BLaER1 treated with 17β-estradiol and CSF1 and Interleukin-3, amounts not matched to agents 10 nM and 100 nM (cell line): ENCODE measurements around the gene PTPRE.

ENCODE experiments used
- H3K27ac ChIP-seq, 11 experiments: shearing (Covaris generic); formaldehyde crosslinking; 2 replicates each; pipeline ENCODE4 v1.8.1; 2022
- H3K27me3 ChIP-seq, 11 experiments: shearing (Covaris generic); formaldehyde crosslinking; 2 replicates each; pipeline ENCODE4 v1.8.1; 2022
- H3K36me3 ChIP-seq, 11 experiments: shearing (Covaris generic); formaldehyde crosslinking; 2 replicates each; pipeline ENCODE4 v1.8.1; 2022
- H3K4me1 ChIP-seq, 10 experiments: shearing (Covaris generic); formaldehyde crosslinking; 2 replicates each; pipeline ENCODE4 v1.8.1; 2022
- H3K4me2 ChIP-seq, 11 experiments: shearing (Covaris generic); formaldehyde crosslinking; 2 replicates each; pipeline ENCODE4 v1.8.1; 2022
- H3K4me3 ChIP-seq, 10 experiments: shearing (Covaris generic); formaldehyde crosslinking; 2 replicates each; pipeline ENCODE4 v1.8.1; 2022
- H3K9ac ChIP-seq, 11 experiments: shearing (Covaris generic); formaldehyde crosslinking; 2 replicates each; pipeline ENCODE4 v1.8.1; 2022
- H3K9me3 ChIP-seq, 11 experiments: shearing (Covaris generic); formaldehyde crosslinking; replicated peaks in 1 of 11; 2 replicates each; pipeline ENCODE4 v1.8.1; 2022
- H4K20me1 ChIP-seq, 11 experiments: shearing (Covaris generic); formaldehyde crosslinking; 2 replicates each; pipeline ENCODE4 v1.8.1; 2022
- Cebpa-rat ChIP-seq, 11 experiments: shearing (Covaris generic); IDR thresholded peaks; 2 replicates each; pipeline ENCODE4 v1.8.1; 2022

Gene PTPRE

GRCh38 chr10:128070721-128071416, 164.0 kb downstream of the PTPRE start:
- Histone ChIP-seq H3K27ac (peak overlapping the region; percentile 29 to 68 (median 49); a peak in 18 of 22 replicates), H3K9me3 (no peaks in the 10 kb centered on the region), H3K4me1 (peaks cover 62 to 87% (median 72%) of the 10 kb centered on the region in 10 experiments), H3K36me3 (peaks cover 95 to 100% (median 99%) of the 10 kb centered on the region in 11 experiments), H3K4me3 (no peak overlapping the region; a peak in 1 of 20 replicates), H3K4me2 (peak overlapping the region in 8 of 11 experiments; percentile 1 to 46 (median 26); a peak in 8 of 22 replicates), H3K27me3 (no peaks in the 10 kb centered on the region), H3K9ac (peak overlapping the region; percentile 31 to 60 (median 41); a peak in 17 of 22 replicates), H4K20me1 (peaks cover 6 to 81% (median 63%) of the 10 kb centered on the region in 11 experiments; a peak in 20 of 22 replicates)
- TF ChIP-seq Cebpa-rat (IDR thresholded peaks at IDR 0.05), result no peak

- H3K9ac ChIP-seq, result peak overlapping the region in 9 of 11 experiments; percentile 31 to 60 (median 41); a peak in 15 of 22 replicates
- H4K20me1 ChIP-seq, result peaks cover 6 to 86% (median 68%) of the 10 kb centered on the region in 11 experiments; a peak in 20 of 22 replicates
- TF ChIP-seq Cebpa-rat (IDR thresholded peaks at IDR 0.05), result no peak
- peak overlapping the region; percentile 2 to 67 (median 41); a peak in 16 of 22 replicates for H3K27ac ChIP-seq
- peak overlapping the region in 8 of 11 experiments; percentile 1 to 44 (median 13); a peak in 8 of 22 replicates for H3K4me2 ChIP-seq
- peaks cover 95 to 100% (median 99%) of the 10 kb centered on the region in 11 experiments for H3K36me3 ChIP-seq
- H3K9me3 ChIP-seq, result no peaks in the 10 kb centered on the region
- H3K4me3 ChIP-seq, result no peak overlapping the region; a peak in 1 of 20 replicates
- H3K27me3 ChIP-seq, result no peaks in the 10 kb centered on the region
- H3K4me1 ChIP-seq, result peaks cover 57 to 81% (median 67%) of the 10 kb centered on the region in 10 experiments
Measured at GRCh38 chr10:128071417-128071782, 164.5 kb downstream of the PTPRE start.

- Histone ChIP-seq H3K4me3 (no peak overlapping the region), H3K9me3 (no peaks in the 10 kb centered on the region), H3K27ac (no peak overlapping the region), H3K4me2 (0 out of 22 replicates have a peak overlapping the region, but pooled peaks of 2 of the 11 experiments have one; percentile 50 to 62), H4K20me1 (peaks cover 12 to 92% (median 75%) of the 10 kb centered on the region in 11 experiments; a peak in 21 of 22 replicates), H3K27me3 (no peaks in the 10 kb centered on the region), H3K4me1 (peaks cover 51 to 75% (median 60%) of the 10 kb centered on the region in 10 experiments), H3K36me3 (peaks cover 95 to 100% (median 99%) of the 10 kb centered on the region in 11 experiments), H3K9ac (no peak overlapping the region)
- TF ChIP-seq Cebpa-rat (IDR thresholded peaks at IDR 0.05), result no peak
Measured at GRCh38 chr10:128072046-128072445, 165.1 kb downstream of the PTPRE start.

GRCh38 chr10:128072941-128073645, 166.2 kb downstream of the PTPRE start:
- H3K9me3 ChIP-seq, result no peaks in the 10 kb centered on the region
- no peak overlapping the region for H3K4me3 ChIP-seq
- H3K9ac ChIP-seq, result peak overlapping the region in 2 of 11 experiments; percentile 7 to 12; a peak in 1 of 22 replicates
- peak overlapping the region in 4 of 11 experiments; percentile 4 to 17 (median 12); a peak in 4 of 22 replicates for H3K27ac ChIP-seq
- H4K20me1 ChIP-seq, result peaks cover 23 to 98% (median 85%) of the 10 kb centered on the region in 11 experiments; a peak in 21 of 22 replicates
- H3K4me2 ChIP-seq, result peak overlapping the region in 10 of 11 experiments; percentile 3 to 62 (median 34); a peak in 19 of 22 replicates
- no peaks in the 10 kb centered on the region for H3K27me3 ChIP-seq
- H3K4me1 ChIP-seq, result peaks cover 40 to 64% (median 50%) of the 10 kb centered on the region in 10 experiments
- H3K36me3 ChIP-seq, result peaks cover 95 to 100% (median 99%) of the 10 kb centered on the region in 11 experiments
- no peak for TF ChIP-seq Cebpa-rat (IDR thresholded peaks at IDR 0.05)

- H3K36me3 ChIP-seq, result peaks cover 95 to 100% (median 99%) of the 10 kb centered on the region in 11 experiments
- no peaks in the 10 kb centered on the region for H3K9me3 ChIP-seq
Measured at GRCh38 chr10:128073890-128074289, 167.0 kb downstream of the PTPRE start.

GRCh38 chr10:128074589-128074988, 167.7 kb downstream of the PTPRE start:
- Histone ChIP-seq H3K4me3 (no peak overlapping the region), H3K4me2 (no peak overlapping the region), H4K20me1 (peaks cover 30 to 100% (median 99%) of the 10 kb centered on the region in 11 experiments; a peak in 21 of 22 replicates), H3K9me3 (no peaks in the 10 kb centered on the region), H3K9ac (no peak overlapping the region), H3K36me3 (peaks cover 100% of the 10 kb centered on the region in 11 experiments), H3K27ac (0 out of 22 replicates have a peak overlapping the region, but pooled peaks of 1 of the 11 experiments have one; percentile 23), H3K4me1 (peaks cover 30 to 49% (median 38%) of the 10 kb centered on the region in 10 experiments), H3K27me3 (no peaks in the 10 kb centered on the region)
- TF ChIP-seq Cebpa-rat (IDR thresholded peaks at IDR 0.05), result no peak

More at GRCh38 chr10:128073890-128074289, 167.0 kb downstream of the PTPRE start:
- peak overlapping the region in 2 of 11 experiments; percentile 4 to 23; a peak in 1 of 22 replicates for H3K27ac ChIP-seq
- H3K4me3 ChIP-seq, result no peak overlapping the region
- H3K4me2 ChIP-seq, result peak overlapping the region in 6 of 11 experiments; percentile 23 to 62 (median 44); a peak in 8 of 22 replicates
- peaks cover 32 to 56% (median 42%) of the 10 kb centered on the region in 10 experiments for H3K4me1 ChIP-seq
- H4K20me1 ChIP-seq, result peaks cover 30 to 98% (median 93%) of the 10 kb centered on the region in 11 experiments; a peak in 21 of 22 replicates
- no peaks in the 10 kb centered on the region for H3K27me3 ChIP-seq
- H3K9ac ChIP-seq, result 0 out of 22 replicates have a peak overlapping the region, but pooled peaks of 1 of the 11 experiments have one; percentile 7
- no peak for TF ChIP-seq Cebpa-rat (IDR thresholded peaks at IDR 0.05)

GRCh38 chr10:128077155-128077875, 170.4 kb downstream of the PTPRE start:
- Histone ChIP-seq H3K27me3 (no peaks in the 10 kb centered on the region), H3K27ac (no peak overlapping the region), H3K36me3 (peaks cover 99 to 100% (median 100%) of the 10 kb centered on the region in 11 experiments), H4K20me1 (peaks cover 45 to 100% (median 99%) of the 10 kb centered on the region in 11 experiments; a peak in 21 of 22 replicates), H3K4me1 (peaks cover 9 to 22% (median 14%) of the 10 kb centered on the region in 10 experiments; a peak in 18 of 20 replicates), H3K4me2 (no peak overlapping the region), H3K9ac (peak overlapping the region in 1 of 11 experiments; percentile 21; a peak in 1 of 22 replicates), H3K4me3 (no peak overlapping the region), H3K9me3 (no peaks in the 10 kb centered on the region)
- no peak for TF ChIP-seq Cebpa-rat (IDR thresholded peaks at IDR 0.05)
